ENCODE results near the gene AGPAT4. TPM values are rescaled to one million over a fixed set of nuclear protein-coding genes. Genes with fewer than 3 reads are reported as not detected.

AGPAT4 gene
- polyA plus RNA-seq, 3 donors: 6.4 to 15.8 (median 6.9) TPM

DNA sequence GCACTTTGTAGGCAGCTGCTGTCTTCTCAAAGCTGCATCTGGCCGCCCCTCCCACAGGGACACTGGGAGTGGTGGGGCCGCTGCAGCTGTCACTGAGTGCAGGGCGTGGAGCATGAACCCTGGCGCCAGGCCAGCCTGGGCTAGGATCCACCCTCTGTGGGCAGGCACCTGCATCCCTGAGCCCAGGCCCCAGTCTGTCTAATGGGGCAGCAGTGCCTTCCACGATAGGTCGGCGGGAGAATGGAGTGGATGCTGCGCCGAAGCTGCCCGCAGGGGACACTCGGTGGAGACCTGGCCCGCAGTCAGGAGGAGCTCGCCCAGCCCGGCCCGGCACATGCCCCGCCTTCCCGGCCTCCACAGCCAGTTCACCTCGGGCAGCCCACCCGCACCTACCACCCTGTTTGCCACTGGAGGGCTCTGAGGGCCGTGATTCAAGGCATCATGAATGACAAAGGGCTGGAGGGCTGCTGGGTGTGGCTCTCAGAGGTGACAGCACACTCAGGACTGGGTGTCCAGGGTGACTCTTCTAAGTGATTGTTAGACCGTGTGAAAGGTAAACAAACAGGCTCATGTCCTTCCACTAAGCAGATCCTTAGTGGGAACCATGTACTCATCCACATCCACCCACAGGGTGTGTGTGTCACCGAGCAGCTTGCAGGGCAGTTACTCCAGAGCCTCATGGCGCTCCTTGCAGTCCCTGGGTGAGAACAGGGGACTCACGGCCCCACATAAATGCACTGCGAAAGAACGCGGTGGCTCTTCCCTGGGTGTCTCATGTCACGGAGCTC lies 133.9 kb downstream of the AGPAT4 start:
- Histone ChIP-seq H3K27ac (ENCODE audit: low read depth in 1 of 2, low read length in 2 of 2) (no peak overlapping the region), H3K4me1 (ENCODE audit: control insufficient read depth in 1 of 2, insufficient read depth in 2 of 2, low read length in 2 of 2) (peaks cover 11 to 12% of the 10 kb centered on the region in 2 donors), H3K4me2 (replicated peaks; ENCODE audit: extremely low read depth, low read length, poor library complexity, severe bottlenecking) (no peak overlapping the region), H4K20me1 (ENCODE audit: insufficient read depth, low read length) (no peaks in the 10 kb centered on the region), H3K9me3 (replicated peaks in 1 of 2; ENCODE audit: control insufficient read depth in 1 of 2, insufficient read depth in 1 of 2, low read length in 2 of 2) (no peaks in the 10 kb centered on the region), H3K4me3 (replicated peaks in 1 of 3; ENCODE audit: low read depth in 2 of 3, low read length in 3 of 3) (no peak overlapping the region), H2AFZ (ENCODE audit: insufficient read depth, low read depth, low read length, poor library complexity, severe bottlenecking) (no peak overlapping the region), H3K27me3 (ENCODE audit: control insufficient read depth in 2 of 2, insufficient read depth in 2 of 2, low read length in 2 of 2) (no peaks in the 10 kb centered on the region), H3K36me3 (replicated peaks in 1 of 2; ENCODE audit: control insufficient read depth in 1 of 2, insufficient read depth in 2 of 2, low read length in 2 of 2) (no peaks in the 10 kb centered on the region), H3K9ac (ENCODE audit: insufficient read depth, low read length, poor library complexity, severe bottlenecking) (no peak overlapping the region), H3K79me2 (ENCODE audit: insufficient read depth, low read length) (no peaks in the 10 kb centered on the region)
- Mint-ChIP-seq H3K36me3 (peaks cover 14 to 16% of the 10 kb centered on the region in 2 donors), H3K4me1 (peaks cover 13% of the 10 kb centered on the region), H3K9me3 (peaks cover 0 to 5% (median 1%) of the 10 kb centered on the region in 7 donors), H3K27ac (peak overlapping the region in 1 of 7 donors; percentile 37), H3K27me3 (ENCODE audit: low read depth in 3 of 3) (peaks cover 0 to 4% (median 0%) of the 10 kb centered on the region in 3 donors), H3K4me3 (no peak overlapping the region)
- 95% methylated on average over 25 of the region's 28 CpGs for WGBS (ENCODE audit: insufficient coverage)
- no peak for DNase-seq
- TF ChIP-seq CTCF (IDR thresholded peaks at IDR 0.05): no peak
- intact Hi-C loops (cut with micrococcal nuclease): no loop called here

DNA sequence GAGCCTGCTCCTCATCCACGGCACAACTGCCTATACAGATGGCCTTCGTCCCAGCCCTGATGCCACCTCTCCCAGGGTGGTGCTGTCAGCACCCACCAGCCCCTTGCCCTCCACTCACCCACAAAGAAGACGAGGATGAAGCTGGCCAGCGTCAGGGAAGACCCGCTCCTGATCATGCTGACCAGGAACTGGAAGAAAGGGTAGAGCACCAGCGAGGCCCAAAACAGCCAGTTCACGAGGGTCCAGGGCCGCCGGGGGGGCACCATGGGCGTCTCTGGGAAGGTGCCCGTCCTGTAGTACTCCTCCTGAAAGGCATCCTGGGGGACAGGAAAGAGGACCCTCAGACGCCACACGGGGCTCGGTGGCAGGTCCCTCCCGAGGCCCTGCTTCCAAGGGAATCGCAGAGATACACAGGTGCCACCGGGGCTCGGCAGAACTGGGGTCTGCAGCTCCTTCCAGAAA lies 134.5 kb downstream of the AGPAT4 start:
- H2AFZ ChIP-seq (ENCODE audit: insufficient read depth, low read depth, low read length, poor library complexity, severe bottlenecking): no peak overlapping the region
- H3K9ac ChIP-seq (ENCODE audit: insufficient read depth, low read length, poor library complexity, severe bottlenecking): no peak overlapping the region
- no peak for TF ChIP-seq CTCF (IDR thresholded peaks at IDR 0.05)
- no peaks in the 10 kb centered on the region for H3K27me3 ChIP-seq (ENCODE audit: control insufficient read depth in 2 of 2, insufficient read depth in 2 of 2, low read length in 2 of 2)
- no peaks in the 10 kb centered on the region for H3K79me2 ChIP-seq (ENCODE audit: insufficient read depth, low read length)
- H3K4me3 ChIP-seq (replicated peaks in 1 of 3; ENCODE audit: low read depth in 2 of 3, low read length in 3 of 3): no peak overlapping the region
- H3K4me1 Mint-ChIP-seq: peaks cover 13% of the 10 kb centered on the region
- no peak overlapping the region for H3K4me3 Mint-ChIP-seq
- H3K27ac Mint-ChIP-seq: peak overlapping the region in 2 of 7 donors; percentile 28 to 55
- H3K27me3 Mint-ChIP-seq (ENCODE audit: low read depth in 3 of 3): peaks cover 0 to 4% (median 0%) of the 10 kb centered on the region in 3 donors
- peaks cover 0 to 5% (median 1%) of the 10 kb centered on the region in 7 donors for H3K9me3 Mint-ChIP-seq
- H3K36me3 ChIP-seq (replicated peaks in 1 of 2; ENCODE audit: control insufficient read depth in 1 of 2, insufficient read depth in 2 of 2, low read length in 2 of 2): no peaks in the 10 kb centered on the region
- no peak for DNase-seq
- H3K36me3 Mint-ChIP-seq: peaks cover 14 to 16% of the 10 kb centered on the region in 2 donors
- no peaks in the 10 kb centered on the region for H4K20me1 ChIP-seq (ENCODE audit: insufficient read depth, low read length)
- intact Hi-C loops (cut with micrococcal nuclease): no loop called here
- 93% methylated on average over 18 of the region's 18 CpGs for WGBS (ENCODE audit: insufficient coverage)
- H3K27ac ChIP-seq (ENCODE audit: low read depth in 1 of 2, low read length in 2 of 2): no peak overlapping the region
- no peak overlapping the region for H3K4me2 ChIP-seq (replicated peaks; ENCODE audit: extremely low read depth, low read length, poor library complexity, severe bottlenecking)
- H3K9me3 ChIP-seq (replicated peaks in 1 of 2; ENCODE audit: control insufficient read depth in 1 of 2, insufficient read depth in 1 of 2, low read length in 2 of 2): no peaks in the 10 kb centered on the region
- H3K4me1 ChIP-seq (ENCODE audit: control insufficient read depth in 1 of 2, insufficient read depth in 2 of 2, low read length in 2 of 2): peaks cover 11 to 12% of the 10 kb centered on the region in 2 donors
